SH-SY5Y (cell line): Measurements from ENCODE around the gene POGLUT3.

ENCODE experiments used
- GATA2 ChIP-seq: IDR thresholded peaks from 2 replicates; pipeline ENCODE4 v1.6.1; 2011; ENCODE audit warnings: mild to moderate bottlenecking, low read depth, low read length
- GATA3 ChIP-seq: IDR thresholded peaks from 2 replicates; pipeline ENCODE4 v1.6.1; 2011; ENCODE audit warnings: low read depth, mild to moderate bottlenecking, low read length, moderate library complexity

DNA sequence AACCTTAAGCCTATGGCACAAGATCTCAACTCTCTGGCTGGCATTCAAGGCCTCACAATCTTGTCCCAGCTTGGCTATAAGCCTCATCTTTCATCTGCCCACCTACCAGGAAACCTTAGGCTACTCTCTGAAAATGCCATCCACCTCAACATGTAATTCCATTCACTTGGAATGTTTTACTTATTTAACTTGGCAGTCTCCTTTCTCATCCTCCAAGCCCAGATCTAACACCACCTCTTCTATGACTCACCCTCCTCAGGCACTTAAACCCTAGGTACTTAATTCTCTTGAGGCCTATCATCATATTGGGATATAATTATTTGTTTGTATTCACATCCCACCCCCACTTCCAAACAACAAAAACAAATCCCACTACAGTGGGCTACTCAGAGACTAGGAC lies 15.0 kb downstream of the POGLUT3 start:
- TF ChIP-seq GATA2, result no peak
- no peak for TF ChIP-seq GATA3
